ENCODE results near the gene SLC25A1. TPM values are rescaled to one million over a fixed set of nuclear protein-coding genes. Genes with fewer than 3 reads are reported as not detected.

Gene SLC25A1
- total and polyA plus RNA-seq, 10 of the 15 experiments (the other 5 are each of a cell fraction or from before 2014, with no cell fraction given) = 2.3 to 79.0 (median 30.3) TPM

DNA sequence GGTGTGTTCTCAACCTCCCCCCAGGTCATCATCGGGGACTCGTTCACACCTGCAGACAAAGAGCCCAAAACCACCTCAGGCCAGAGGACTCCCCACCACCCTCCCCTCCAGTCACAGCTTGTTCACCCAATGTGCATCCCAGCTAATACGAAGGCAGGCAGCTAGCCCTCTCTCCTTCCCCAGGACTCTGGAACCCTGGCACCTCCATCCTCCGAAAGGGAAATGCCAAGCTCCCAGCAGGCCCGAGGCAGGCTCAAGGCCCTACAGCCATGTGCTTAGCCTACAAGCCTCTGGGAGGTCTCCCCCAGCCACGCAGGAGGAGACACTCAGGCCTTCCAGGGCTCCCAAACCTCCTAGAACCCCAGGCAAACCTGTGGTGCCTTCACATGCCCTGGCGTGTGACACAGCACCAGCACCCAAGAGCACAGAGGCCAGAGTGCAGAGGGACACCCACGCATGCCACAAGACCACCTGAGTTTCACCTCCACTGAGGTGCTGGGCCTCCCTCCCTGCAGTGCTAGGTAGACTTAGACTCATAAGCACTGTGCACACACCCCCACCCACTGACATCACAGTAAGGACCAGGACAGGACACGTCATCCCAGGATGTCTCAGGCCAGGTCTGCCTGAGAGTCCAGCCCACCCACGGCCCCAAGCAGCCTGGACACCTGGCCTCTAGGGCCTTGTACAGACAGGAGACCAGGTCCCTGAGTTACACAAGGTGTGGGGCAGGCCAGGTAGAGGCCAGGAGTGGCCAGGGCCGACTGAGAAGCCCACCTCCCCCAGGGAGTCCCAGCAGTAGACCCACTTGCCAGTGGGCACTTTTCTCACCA is 40.9 kb downstream of the SLC25A1 start (continued):
- TF ChIP-seq, protein P1, sequence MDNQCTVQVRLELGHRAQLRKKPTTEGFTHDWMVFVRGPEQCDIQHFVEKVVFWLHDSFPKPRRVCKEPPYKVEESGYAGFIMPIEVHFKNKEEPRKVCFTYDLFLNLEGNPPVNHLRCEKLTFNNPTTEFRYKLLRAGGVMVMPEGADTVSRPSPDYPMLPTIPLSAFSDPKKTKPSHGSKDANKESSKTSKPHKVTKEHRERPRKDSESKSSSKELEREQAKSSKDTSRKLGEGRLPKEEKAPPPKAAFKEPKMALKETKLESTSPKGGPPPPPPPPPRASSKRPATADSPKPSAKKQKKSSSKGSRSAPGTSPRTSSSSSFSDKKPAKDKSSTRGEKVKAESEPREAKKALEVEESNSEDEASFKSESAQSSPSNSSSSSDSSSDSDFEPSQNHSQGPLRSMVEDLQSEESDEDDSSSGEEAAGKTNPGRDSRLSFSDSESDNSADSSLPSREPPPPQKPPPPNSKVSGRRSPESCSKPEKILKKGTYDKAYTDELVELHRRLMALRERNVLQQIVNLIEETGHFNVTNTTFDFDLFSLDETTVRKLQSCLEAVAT (IDR thresholded peaks at IDR 0.05) = no peak
- no peak for TF ChIP-seq SMARCA5 (IDR thresholded peaks at IDR 0.05)
- TF ChIP-seq, protein P2, sequence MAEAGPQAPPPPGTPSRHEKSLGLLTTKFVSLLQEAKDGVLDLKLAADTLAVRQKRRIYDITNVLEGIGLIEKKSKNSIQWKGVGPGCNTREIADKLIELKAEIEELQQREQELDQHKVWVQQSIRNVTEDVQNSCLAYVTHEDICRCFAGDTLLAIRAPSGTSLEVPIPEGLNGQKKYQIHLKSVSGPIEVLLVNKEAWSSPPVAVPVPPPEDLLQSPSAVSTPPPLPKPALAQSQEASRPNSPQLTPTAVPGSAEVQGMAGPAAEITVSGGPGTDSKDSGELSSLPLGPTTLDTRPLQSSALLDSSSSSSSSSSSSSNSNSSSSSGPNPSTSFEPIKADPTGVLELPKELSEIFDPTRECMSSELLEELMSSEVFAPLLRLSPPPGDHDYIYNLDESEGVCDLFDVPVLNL (IDR thresholded peaks at IDR 0.05; ENCODE audit: low read depth, low read length) = no peak
- TF ChIP-seq ZNF622 (IDR thresholded peaks at IDR 0.05) = no peak
- no peak for TF ChIP-seq SREBF1 (IDR thresholded peaks at IDR 0.05; ENCODE audit: low read length)
- TF ChIP-seq RFX5 (IDR thresholded peaks at IDR 0.05; ENCODE audit: low read depth, low read length) = no peak
- TF ChIP-seq JUNB (IDR thresholded peaks at IDR 0.05) = no peak
- no peak for TF ChIP-seq RBBP5 (conservative IDR thresholded peaks at IDR 0.05)

DNA sequence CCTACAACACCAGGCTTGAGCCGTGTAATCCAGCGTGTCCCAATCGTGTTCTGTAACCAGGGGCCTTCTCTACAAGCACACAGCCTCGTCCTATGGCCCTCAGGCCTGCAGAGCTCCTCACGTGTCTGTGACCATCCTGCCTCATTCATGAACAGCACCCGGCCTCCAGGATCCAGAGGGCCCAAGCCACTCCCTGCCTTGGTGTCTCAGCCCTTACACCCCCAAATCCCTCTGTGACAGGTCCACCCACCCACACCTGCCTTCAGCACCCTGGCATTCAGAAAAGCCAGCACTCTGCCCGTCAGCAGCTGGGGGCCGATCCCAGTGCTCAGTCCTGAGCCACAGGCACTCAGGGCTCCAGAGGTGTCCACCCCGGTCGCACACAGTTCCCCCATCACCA is 41.6 kb downstream of the SLC25A1 start:
- no peak for FAIRE-seq
- POLR2A ChIA-PET = no interaction called here
- H3K9ac ChIP-seq (ENCODE audit: control insufficient read depth, insufficient read depth, low read length) = no peak overlapping the region
- H3K27me3 ChIP-seq (replicated peaks in 1 of 2; ENCODE audit: control insufficient read depth in 2 of 2, insufficient read depth in 2 of 2, low read length in 1 of 2) = no peaks in the 10 kb centered on the region
- DNase-seq (ENCODE audit: low read depth, low spot score) = no peak
- BruUV-seq (replicated peaks) = no TSS peak
- no peak overlapping the region for H3K27ac ChIP-seq (ENCODE audit: control insufficient read depth, insufficient read depth)
- no peak overlapping the region for H3K4me2 ChIP-seq (ENCODE audit: control insufficient read depth, insufficient read depth)
- H3K9me3 ChIP-seq (replicated peaks; ENCODE audit: control insufficient read depth, insufficient read depth, low read length) = no peaks in the 10 kb centered on the region
- no peak for ATAC-seq
- SMC1A ChIA-PET (ENCODE audit: uncharacterized antibody, unreplicated experiment) = no interaction called here
- 96% methylated on average over 10 of the region's 10 CpGs for WGBS (ENCODE audit: insufficient coverage, insufficient replicate concordance, low lambda C conversion rate, missing lambda C conversion rate)
- no peak overlapping the region for H3K4me3 ChIP-seq
- CTCF ChIA-PET = no interaction called here
- in situ Hi-C loops (cut with MboI) (no loop called here), intact Hi-C loops (cut with micrococcal nuclease; ENCODE audit: unreplicated experiment) (no loop called here)
- H3K36me3 ChIP-seq (ENCODE audit: control insufficient read depth in 2 of 2, insufficient read depth in 2 of 2, low read length in 1 of 2) = peaks cover 14 to 19% of the 10 kb centered on the region in 2 experiments
- no peaks in the 10 kb centered on the region for H3K4me1 ChIP-seq (ENCODE audit: control insufficient read depth, insufficient read depth, low read length)
- H2AFZ ChIP-seq (ENCODE audit: control insufficient read depth, low read depth, low read length) = no peak overlapping the region
- H4K20me1 ChIP-seq (ENCODE audit: control insufficient read depth, insufficient read depth) = no peaks in the 10 kb centered on the region
- TF ChIP-seq, protein P1 (IDR thresholded peaks at IDR 0.05) = no peak
- TF ChIP-seq CREB1 (IDR thresholded peaks at IDR 0.05; ENCODE audit: low read depth) (no peak), HDAC6 (IDR thresholded peaks at IDR 0.05; ENCODE audit: unreplicated experiment) (no peak), ZSCAN29 (IDR thresholded peaks at IDR 0.05) (no peak), MXI1 (IDR thresholded peaks at IDR 0.05; ENCODE audit: low read depth, low read length) (no peak), MEF2A (IDR thresholded peaks at IDR 0.05; ENCODE audit: insufficient read depth, low read depth, low read length) (no peak), ZZZ3 (IDR thresholded peaks at IDR 0.05; ENCODE audit: control insufficient read depth, insufficient read length, low read depth) (no peak), CHD2 (IDR thresholded peaks at IDR 0.05; ENCODE audit: borderline replicate concordance, low read depth, low read length) (no peak)
- TF ChIP-seq, protein P3, sequence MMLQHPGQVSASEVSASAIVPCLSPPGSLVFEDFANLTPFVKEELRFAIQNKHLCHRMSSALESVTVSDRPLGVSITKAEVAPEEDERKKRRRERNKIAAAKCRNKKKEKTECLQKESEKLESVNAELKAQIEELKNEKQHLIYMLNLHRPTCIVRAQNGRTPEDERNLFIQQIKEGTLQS (IDR thresholded peaks at IDR 0.05; ENCODE audit: borderline replicate concordance, extremely low read depth, low read depth, low read length) = no peak
- H3K79me2 ChIP-seq (ENCODE audit: control insufficient read depth, insufficient read depth, low read length) = no peaks in the 10 kb centered on the region
- RAD21 ChIA-PET (ENCODE audit: unreplicated experiment) = no interaction called here

Measured in GM12878 (cell line).